Prostate gland (tissue), 2 donors: ENCODE data around the gene BCL3.

Source experiments
- POLR2AphosphoS5 ChIP-seq: sonication (generic); formaldehyde crosslinking; IDR thresholded peaks from one replicate; pipeline ENCODE4 v1.6.1; 2017; ENCODE audit warnings: antibody characterized with exemption
- TF ChIP-seq, protein P1 (sequence below), 4 experiments: fragments of 200-600 bp in 2 of 4; fragments of 450-650 bp in 2 of 4; sonication (generic) in 2 of 4; IDR thresholded peaks; 1 replicate in 3 of 4; 2 replicates in 1 of 4; pipeline ENCODE4 v1.5.1; 2016 to 2019; ENCODE audit warnings: antibody characterized with exemption in 4 of 4, mild to moderate bottlenecking in 2 of 4, moderate library complexity in 2 of 4

DNA sequence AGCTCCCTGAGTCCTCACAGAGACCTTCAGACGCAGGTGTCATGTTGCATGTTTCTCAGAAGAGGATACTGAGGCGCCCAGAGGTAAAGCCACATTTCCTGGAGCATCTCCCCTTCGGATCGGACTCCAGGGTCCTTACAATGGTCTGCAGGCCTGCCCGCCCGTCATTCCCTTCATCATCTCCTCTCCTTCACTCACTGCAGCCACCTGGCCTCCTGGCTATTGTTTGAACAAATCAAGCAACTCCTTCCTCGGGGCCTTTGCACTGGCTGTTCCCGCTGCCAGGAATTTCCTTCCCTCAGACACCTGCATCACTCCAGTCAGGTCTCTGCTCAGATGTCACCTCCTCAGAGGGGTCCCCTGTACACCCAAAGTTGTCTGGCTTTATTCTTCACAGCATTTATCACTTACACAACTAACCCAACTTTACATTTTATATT lies 29.2 kb upstream of the BCL3 start:
- no peak for TF ChIP-seq POLR2AphosphoS5
- TF ChIP-seq, protein P1, sequence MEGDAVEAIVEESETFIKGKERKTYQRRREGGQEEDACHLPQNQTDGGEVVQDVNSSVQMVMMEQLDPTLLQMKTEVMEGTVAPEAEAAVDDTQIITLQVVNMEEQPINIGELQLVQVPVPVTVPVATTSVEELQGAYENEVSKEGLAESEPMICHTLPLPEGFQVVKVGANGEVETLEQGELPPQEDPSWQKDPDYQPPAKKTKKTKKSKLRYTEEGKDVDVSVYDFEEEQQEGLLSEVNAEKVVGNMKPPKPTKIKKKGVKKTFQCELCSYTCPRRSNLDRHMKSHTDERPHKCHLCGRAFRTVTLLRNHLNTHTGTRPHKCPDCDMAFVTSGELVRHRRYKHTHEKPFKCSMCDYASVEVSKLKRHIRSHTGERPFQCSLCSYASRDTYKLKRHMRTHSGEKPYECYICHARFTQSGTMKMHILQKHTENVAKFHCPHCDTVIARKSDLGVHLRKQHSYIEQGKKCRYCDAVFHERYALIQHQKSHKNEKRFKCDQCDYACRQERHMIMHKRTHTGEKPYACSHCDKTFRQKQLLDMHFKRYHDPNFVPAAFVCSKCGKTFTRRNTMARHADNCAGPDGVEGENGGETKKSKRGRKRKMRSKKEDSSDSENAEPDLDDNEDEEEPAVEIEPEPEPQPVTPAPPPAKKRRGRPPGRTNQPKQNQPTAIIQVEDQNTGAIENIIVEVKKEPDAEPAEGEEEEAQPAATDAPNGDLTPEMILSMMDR (IDR thresholded peaks at IDR 0.05): no peak
